IPS-15b (cell line): ENCODE results near the gene ACTMAP.
"Not testable (repeated sequence)": the region's sequence is repeated elsewhere in the genome, so short reads cannot be mapped to it uniquely, and the experiment has no call there.

Source experiments
- H3K27me3 ChIP-seq: one replicate; pipeline ENCODE4 v1.6.1; 2013; ENCODE audit warnings: low read length; ENCODE audit not compliant: control insufficient read depth, insufficient read depth
- H3K36me3 ChIP-seq: one replicate; pipeline ENCODE4 v1.6.1; 2013; ENCODE audit warnings: low read length; ENCODE audit not compliant: control insufficient read depth, insufficient read depth
- H3K4me1 ChIP-seq: one replicate; pipeline ENCODE4 v1.6.1; 2013; ENCODE audit warnings: mild to moderate bottlenecking, low read length; ENCODE audit not compliant: control insufficient read depth, insufficient read depth
- H3K4me3 ChIP-seq: one replicate; pipeline ENCODE4 v1.5.1; 2013; ENCODE audit warnings: low read depth, low read length
- H3K9ac ChIP-seq: one replicate; pipeline ENCODE4 v1.6.1; 2013; ENCODE audit warnings: low read depth, mild to moderate bottlenecking, low read length
- H3K9me3 ChIP-seq: one replicate; pipeline ENCODE4 v1.6.1; 2013; ENCODE audit warnings: mild to moderate bottlenecking, low read length; ENCODE audit not compliant: control insufficient read depth, insufficient read depth

ACTMAP gene

DNA sequence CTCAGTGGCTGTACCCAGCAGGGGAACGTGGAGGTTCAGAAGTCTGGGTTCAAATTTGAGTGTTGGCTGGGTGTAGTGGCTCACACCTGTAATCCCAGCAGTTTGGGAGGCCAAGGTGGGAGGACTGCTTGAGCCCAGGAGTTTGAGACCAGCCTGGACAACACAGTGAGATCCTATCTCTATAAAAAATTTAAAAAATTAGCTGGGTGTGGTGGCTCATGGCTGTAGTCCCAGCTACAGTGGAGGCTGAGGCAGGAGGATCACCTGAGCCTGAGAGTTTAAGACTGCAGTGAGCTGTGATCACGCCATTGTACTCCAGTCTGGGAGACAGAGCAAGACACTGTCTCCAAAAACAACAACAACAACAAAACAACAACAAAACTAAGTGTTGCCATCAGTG, 33.9 kb upstream of the ACTMAP start:
- H3K4me1 ChIP-seq, H3K9me3 ChIP-seq, H3K4me3 ChIP-seq, H3K9ac ChIP-seq, H3K27me3 ChIP-seq, H3K36me3 ChIP-seq: not testable (repeated sequence)

DNA sequence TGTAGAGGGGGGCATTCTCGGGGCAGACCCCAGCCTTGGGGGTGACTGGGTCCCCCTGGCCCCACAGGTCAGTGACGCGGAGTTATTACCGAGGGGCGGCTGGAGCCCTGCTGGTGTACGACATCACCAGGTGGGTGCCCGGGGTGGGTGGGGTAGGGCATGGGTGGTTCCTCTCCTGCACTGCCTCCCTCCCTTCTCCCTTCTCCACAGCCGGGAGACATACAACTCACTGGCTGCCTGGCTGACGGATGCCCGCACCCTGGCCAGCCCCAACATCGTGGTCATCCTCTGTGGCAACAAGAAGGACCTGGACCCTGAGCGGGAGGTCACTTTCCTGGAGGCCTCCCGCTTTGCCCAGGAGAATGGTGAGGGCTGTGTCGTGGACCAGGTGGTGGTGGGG, 33.4 kb upstream of the ACTMAP start:
- no peaks in the 10 kb centered on the region for H3K36me3 ChIP-seq
- no peaks in the 10 kb centered on the region for H3K4me1 ChIP-seq
- no peaks in the 10 kb centered on the region for H3K27me3 ChIP-seq
- no peaks in the 10 kb centered on the region for H3K9me3 ChIP-seq
- no peak overlapping the region for H3K9ac ChIP-seq
- H3K4me3 ChIP-seq, result no peak overlapping the region

DNA sequence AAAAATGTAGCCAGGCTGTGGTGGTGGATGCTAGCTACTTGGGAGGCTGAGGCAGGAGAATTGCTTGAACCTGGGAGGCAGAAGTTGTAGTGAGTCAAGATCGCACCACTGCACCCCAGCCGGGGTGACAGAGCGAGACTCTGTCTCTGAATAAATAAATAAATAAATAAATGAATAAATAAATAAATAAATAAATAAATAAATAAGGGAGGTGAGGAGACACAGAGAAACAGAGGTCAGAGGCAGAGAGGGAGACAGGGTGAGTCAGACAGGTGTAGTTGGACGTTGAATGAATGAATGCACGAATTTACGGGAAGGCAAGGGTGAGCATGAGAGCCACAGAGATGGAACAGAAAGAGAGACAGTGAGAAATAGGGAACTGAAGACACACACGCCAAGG, 30.9 kb upstream of the ACTMAP start:
- no peaks in the 10 kb centered on the region for H3K9me3 ChIP-seq
- H3K9ac ChIP-seq, result no peak overlapping the region
- H3K4me3 ChIP-seq, result no peak overlapping the region

DNA sequence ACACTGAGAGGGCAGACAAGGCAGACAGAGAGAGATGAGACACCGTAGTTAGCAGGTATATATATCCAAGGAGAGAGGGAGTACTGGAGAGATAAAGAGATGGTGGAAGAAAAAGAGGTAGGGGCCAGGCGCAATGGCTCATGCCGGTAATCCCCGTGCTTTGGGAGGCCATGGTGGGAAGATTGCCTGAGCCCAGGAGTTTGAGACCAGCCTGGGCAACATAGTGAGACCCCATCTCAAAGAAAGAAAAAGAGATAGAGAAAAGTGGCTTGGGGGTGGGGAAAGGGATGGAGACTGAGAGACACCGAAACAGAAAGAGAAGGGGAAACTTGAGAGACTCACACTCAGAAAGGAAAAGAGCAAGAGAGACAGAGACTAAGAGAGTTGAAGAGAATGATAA, 30.3 kb upstream of the ACTMAP start:
- H3K9me3 ChIP-seq, result no peaks in the 10 kb centered on the region
- H3K4me3 ChIP-seq, result no peak overlapping the region
- H3K9ac ChIP-seq, result no peak overlapping the region
- no peaks in the 10 kb centered on the region for H3K36me3 ChIP-seq
- no peaks in the 10 kb centered on the region for H3K27me3 ChIP-seq
- peaks cover 4% of the 10 kb centered on the region for H3K4me1 ChIP-seq

More for the DNA sequence above, 30.9 kb upstream of the ACTMAP start:
- H3K27me3 ChIP-seq, result no peaks in the 10 kb centered on the region
- peaks cover 4% of the 10 kb centered on the region for H3K4me1 ChIP-seq
- H3K36me3 ChIP-seq, result no peaks in the 10 kb centered on the region

DNA sequence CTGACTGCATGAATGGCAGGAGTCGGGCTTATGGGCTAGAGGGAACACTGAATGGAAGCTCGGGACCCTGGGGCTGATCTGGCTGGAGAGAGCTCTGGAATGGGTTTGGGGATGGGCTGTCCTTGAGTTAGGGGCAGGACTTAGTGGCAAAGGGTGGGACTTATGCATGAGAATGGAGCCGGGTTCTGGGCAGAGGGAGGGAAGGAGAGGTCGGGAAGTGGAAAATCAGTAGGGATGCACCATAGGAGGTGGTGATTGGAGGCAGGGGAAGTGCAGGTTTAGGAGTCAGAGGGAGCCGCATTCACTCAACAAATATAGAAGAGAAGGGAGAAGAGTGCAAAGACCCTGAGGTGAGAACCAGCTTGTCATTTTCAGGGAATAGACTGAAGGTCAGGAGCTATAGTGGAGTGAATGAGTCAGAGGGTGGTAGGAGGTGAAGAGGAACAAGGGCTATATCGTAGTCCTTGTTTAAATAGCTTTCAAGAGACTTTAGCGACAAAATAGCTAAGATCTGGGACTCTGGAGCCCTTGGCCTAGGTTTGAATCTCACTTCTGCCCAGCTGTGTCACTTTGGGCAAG, 28.5 kb upstream of the ACTMAP start:
- Histone ChIP-seq H3K9me3 (no peaks in the 10 kb centered on the region), H3K4me1 (peaks cover 4% of the 10 kb centered on the region), H3K27me3 (no peaks in the 10 kb centered on the region), H3K4me3 (peak overlapping the region; percentile 81), H3K9ac (peak overlapping the region; percentile 79), H3K36me3 (no peaks in the 10 kb centered on the region)

DNA sequence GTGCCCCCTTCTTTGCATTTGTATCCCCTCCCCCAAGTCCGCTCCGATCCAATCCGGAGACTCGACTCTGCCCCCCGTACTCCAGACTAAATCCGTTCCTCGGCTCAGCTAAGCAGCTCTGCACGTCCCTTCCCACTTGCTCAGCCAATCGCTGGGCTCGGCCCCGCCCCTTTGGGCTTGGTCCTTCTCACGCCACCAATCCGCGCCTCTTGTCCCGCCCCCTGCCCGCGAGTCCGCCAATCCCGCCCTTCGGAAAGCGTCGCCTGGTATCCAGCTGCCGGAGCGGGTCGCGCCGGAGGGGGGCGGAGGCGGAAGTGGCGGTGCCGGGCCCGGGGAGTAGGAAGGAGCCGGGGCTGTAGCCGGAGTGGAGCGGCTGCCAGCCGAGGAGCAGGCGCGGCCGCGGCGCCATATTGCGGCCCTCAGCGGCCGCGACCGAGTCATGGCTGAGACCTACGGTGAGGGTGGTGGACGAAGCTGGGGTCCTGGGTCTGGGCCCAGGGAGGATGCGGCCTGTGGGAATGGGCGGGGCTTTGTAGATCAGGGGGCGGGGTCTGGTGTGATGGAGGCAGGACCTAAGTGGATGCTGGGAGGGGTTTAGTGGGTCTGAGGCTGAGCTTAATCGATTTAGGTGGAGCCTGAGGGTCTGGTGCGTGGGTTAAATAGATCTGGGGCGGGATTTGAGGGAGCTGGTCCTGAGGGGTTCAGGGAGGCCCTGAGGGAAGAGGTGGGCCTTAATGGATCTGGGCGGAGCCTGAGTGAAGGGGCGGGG, 27.8 kb upstream of the ACTMAP start, which contains the start of gene RAB4B:
TSS of gene RAB4B (plus strand) at position 311 of the 769 bp plus-strand sequence. CDS start at position 440, 129 bp downstream.
- Histone ChIP-seq H3K36me3 (no peaks in the 10 kb centered on the region), H3K9me3 (no peaks in the 10 kb centered on the region), H3K4me3 (peak within 1 kb of the TSS; percentile 97), H3K4me1 (peaks cover 4% of the 10 kb centered on the region), H3K27me3 (no peaks in the 10 kb centered on the region), H3K9ac (peak within 1 kb of the TSS; percentile 98)

DNA sequence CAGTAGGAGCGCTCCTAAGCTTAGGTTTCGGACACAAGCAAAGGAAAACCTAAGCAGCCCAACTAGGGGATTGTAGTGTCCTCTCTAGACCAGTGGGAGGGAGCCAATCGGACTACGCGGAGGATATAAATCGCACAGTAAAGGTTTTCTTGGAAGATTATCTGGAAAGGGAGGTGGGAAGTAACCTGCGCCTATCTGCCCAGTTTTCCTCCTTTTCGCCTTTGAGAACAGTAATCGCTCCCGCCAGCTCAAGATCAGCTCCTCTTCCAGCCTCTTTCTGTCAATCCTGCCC, 27.3 kb upstream of the ACTMAP start:
- Histone ChIP-seq H3K9me3 (no peaks in the 10 kb centered on the region), H3K9ac (peak overlapping the region; percentile 98), H3K4me3 (peak overlapping the region; percentile 97), H3K27me3 (no peaks in the 10 kb centered on the region), H3K4me1 (peaks cover 4% of the 10 kb centered on the region), H3K36me3 (no peaks in the 10 kb centered on the region)

DNA sequence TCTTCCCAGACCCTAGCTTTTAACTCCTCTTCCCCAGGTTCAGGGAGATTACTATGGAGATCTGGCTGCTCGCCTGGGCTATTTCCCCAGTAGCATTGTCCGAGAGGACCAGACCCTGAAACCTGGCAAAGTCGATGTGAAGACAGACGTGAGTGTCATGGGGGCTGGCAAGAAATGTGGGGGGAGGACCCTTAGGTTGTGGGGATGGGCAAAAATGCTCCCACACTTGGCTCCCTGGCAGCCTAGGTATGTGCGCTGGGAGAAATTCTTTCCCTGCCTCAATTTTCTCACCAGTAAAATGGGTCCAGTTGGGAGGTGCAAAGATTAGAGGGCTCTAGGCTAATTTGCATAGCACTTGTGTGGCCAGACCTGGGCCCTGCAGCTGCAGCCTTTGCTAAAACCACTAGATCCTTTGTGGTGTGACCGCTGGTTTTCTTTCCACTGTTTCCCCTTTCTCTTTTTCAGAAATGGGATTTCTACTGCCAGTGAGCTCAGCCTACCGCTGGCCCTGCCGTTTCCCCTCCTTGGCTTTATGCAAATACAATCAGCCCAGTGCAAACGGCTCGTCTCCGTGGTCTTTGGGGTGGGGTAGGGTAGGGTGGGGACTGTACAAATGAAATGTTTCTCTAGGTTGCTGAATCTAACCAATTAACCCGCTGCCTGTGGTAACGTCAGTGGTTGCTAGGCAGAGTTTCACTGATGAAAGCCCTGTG, 26.8 kb upstream of the ACTMAP start:
- peaks cover 4% of the 10 kb centered on the region for H3K4me1 ChIP-seq
- H3K36me3 ChIP-seq, result no peaks in the 10 kb centered on the region
- H3K9me3 ChIP-seq, result no peaks in the 10 kb centered on the region
- H3K4me3 ChIP-seq, result peak overlapping the region; percentile 97
- no peaks in the 10 kb centered on the region for H3K27me3 ChIP-seq
- peak overlapping the region; percentile 98 for H3K9ac ChIP-seq

DNA sequence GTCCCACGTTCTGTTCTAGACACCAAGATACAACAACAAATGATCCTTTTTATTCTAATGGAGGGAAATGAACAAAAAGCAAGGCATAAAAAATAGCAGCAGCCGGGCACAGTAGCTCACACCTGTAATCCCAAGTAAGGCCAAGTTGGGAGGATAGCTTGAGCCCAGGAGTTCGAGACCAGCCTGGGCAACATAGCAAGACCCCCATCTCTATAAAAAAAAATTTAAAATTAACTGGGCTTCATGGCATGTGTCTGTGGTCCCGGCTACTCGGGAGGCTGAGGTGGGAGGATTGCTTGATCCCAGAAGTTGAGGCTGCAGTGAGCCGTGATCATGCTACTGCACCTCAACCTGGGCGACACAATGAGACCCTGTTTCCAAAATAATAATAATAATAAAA, 26.1 kb upstream of the ACTMAP start:
- Histone ChIP-seq H3K9ac (no peak overlapping the region), H3K9me3 (no peaks in the 10 kb centered on the region), H3K4me1 (peaks cover 4% of the 10 kb centered on the region), H3K36me3 (no peaks in the 10 kb centered on the region), H3K4me3 (no peak overlapping the region), H3K27me3 (no peaks in the 10 kb centered on the region)

DNA sequence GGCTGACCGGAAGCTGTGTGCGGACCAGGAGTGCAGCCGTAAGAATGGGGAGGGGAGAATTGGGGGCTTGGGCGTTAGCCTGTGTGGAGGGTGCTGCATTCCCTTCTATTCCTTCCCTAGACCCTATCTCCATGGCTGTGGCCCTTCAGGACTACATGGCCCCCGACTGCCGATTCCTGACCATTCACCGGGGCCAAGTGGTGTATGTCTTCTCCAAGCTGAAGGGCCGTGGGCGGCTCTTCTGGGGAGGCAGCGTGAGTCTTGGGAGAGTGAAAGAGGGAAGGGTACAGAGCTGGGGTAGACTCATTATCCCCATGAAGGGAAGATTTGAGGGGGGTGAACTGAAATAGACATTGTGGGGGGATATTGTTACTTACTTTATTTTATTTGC, 25.4 kb upstream of the ACTMAP start:
- H3K9me3 ChIP-seq, result no peaks in the 10 kb centered on the region
- no peak overlapping the region for H3K4me3 ChIP-seq
- H3K36me3 ChIP-seq, result no peaks in the 10 kb centered on the region
- no peaks in the 10 kb centered on the region for H3K27me3 ChIP-seq
- H3K9ac ChIP-seq, result no peak overlapping the region
- H3K4me1 ChIP-seq, result peaks cover 4% of the 10 kb centered on the region

DNA sequence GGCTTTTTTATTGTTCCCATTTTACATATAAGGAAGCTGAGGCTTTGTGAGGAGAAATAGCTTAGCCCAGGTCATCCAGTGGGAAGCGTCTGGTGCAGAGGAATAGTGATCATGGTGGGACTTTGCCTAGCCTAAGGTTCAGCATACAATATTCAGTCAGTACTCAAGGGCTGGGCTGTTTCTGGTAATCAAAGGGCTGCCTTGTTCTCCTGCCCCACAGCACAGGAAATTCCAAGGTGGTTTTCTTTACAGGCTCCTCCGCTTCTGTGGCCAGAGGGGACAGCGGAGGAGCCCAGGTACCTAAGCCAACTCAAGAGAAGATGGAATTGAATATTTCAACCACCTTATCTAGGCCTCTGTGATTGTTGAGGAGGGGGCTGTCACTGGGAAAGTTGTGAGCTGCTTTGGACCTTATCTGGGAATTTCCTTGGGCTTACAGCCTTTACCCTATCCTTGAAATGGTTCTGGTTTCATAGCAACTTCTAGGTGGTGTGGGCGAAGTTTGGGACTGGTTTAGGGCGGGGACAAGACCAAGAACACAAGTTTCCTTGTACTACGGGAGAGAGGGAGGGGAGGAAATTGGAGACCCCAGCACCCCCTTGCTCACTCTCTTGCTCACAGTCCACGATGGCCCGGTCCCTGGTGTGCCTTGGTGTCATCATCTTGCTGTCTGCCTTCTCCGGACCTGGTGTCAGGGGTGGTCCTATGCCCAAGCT, 24.8 kb upstream of the ACTMAP start, which contains the start of gene MIA:
TSS of gene MIA (plus strand) at position 606 of the 716 bp plus-strand sequence. CDS start at position 628, 22 bp downstream.
- H3K36me3 ChIP-seq, result no peaks in the 10 kb centered on the region
- H3K4me3 ChIP-seq, result no peak within 1 kb of the TSS
- no peaks in the 10 kb centered on the region for H3K9me3 ChIP-seq
- peaks cover 4% of the 10 kb centered on the region for H3K4me1 ChIP-seq
- H3K27me3 ChIP-seq, result no peaks in the 10 kb centered on the region
- H3K9ac ChIP-seq, result no peak within 1 kb of the TSS
